ENCODE measurements around the gene ZSCAN18.

The ZSCAN18 gene

DNA sequence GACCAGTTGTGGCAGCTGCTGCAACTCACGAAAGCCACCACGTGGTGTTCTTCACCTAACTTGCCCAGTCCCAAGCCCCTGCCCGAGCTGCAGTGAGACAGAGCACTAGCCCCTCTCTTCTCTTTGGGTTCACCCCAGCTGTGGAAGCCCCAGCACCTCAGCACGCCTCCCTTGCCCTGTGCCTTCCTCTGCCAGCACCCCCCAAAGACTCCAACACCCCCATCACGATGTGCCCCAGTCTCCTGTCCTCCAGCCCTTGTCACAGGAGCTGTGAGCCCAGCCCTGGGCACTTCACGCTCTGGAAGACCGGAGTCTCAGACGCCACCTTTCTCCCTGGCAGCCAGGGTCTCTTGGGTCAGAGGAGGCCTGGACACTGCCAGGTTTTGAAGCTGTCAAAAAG is 41.2 kb downstream of the ZSCAN18 start:
- DNase-seq (ENCODE audit: extremely low spot score) = no peak
- TF ChIP-seq, protein P1, sequence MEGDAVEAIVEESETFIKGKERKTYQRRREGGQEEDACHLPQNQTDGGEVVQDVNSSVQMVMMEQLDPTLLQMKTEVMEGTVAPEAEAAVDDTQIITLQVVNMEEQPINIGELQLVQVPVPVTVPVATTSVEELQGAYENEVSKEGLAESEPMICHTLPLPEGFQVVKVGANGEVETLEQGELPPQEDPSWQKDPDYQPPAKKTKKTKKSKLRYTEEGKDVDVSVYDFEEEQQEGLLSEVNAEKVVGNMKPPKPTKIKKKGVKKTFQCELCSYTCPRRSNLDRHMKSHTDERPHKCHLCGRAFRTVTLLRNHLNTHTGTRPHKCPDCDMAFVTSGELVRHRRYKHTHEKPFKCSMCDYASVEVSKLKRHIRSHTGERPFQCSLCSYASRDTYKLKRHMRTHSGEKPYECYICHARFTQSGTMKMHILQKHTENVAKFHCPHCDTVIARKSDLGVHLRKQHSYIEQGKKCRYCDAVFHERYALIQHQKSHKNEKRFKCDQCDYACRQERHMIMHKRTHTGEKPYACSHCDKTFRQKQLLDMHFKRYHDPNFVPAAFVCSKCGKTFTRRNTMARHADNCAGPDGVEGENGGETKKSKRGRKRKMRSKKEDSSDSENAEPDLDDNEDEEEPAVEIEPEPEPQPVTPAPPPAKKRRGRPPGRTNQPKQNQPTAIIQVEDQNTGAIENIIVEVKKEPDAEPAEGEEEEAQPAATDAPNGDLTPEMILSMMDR (IDR thresholded peaks at IDR 0.05; ENCODE audit: control extremely low read depth, extremely low read depth, low read depth, missing control alignments) = no peak
- POLR2A ChIA-PET = no interaction called here
- CTCF ChIA-PET = no interaction called here

DNA sequence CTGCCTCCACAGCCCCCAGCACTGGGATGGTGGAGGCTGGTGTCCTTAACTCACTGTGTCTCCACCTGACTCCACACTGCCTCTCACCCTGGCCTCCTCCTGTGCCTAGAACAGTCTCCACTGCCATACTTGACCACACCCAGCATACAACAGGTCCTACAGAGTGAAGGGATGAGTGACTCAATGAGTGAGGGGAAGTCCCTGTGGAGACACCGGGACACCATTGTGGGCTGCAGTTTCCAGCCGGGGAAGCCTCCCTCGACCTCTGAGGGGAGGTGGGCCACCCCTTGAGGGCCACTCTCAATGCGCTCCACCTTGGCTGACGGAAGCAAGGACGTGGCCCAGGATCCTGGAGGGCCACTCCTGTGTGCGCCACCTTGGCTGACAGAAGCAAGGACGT is 41.8 kb downstream of the ZSCAN18 start:
- CTCF ChIA-PET = no interaction called here
- TF ChIP-seq, protein P1 (IDR thresholded peaks at IDR 0.05; ENCODE audit: control extremely low read depth, extremely low read depth, low read depth, missing control alignments) = no peak
- POLR2A ChIA-PET = no interaction called here
- DNase-seq (ENCODE audit: extremely low spot score) = no peak

DNA sequence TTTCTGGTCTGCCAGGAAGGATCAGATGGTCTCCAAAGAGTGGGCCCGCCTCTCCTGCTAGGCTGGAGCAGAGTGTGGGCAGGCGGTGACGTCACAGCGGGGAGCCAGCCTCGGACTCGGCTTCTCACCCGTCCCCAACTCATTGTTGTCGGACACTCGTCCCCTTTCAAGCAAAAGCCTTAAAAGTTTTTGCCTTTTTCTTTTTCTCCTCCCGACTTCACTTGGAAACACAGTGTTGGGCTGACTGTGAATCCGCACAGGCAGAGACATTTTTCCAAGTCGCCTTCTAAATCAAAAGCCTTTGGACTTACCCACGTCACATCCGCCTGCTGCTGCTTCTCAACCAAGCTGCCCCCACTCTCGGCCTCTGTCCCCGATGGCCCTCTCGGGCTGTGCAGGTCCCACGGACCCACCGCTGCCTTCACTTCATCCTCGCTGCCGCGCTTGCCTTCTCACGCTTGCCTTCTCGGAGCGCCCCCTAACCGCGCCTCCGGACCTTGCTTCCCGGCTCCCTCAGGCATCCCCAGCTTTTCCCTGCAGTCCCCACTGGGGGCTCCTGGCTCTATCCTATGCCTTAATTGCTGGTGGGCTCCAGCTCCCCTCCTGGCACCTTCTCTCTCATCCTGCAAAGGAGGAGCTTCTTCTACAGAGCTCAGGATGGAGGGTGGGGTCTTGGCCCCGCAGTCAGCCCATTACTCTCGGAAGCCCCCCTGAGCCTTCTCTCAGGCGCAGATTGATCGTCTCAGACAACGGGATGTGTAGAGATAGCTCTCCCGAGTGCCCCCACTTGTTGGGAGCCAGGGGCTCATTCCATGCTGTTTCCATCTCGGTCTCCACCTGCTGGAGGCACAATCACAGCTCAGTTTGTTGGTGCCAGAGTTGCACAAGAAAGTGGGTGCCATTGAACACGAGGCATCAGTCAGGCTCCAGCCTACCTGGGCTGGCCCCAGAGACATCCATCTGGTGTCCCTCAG is 42.8 kb downstream of the ZSCAN18 start:
- CTCF ChIA-PET = no interaction called here
- TF ChIP-seq, protein P1 (IDR thresholded peaks at IDR 0.05; ENCODE audit: control extremely low read depth, extremely low read depth, low read depth, missing control alignments) = no peak
- DNase-seq (ENCODE audit: extremely low spot score) = no peak
- POLR2A ChIA-PET = no interaction called here

DNA sequence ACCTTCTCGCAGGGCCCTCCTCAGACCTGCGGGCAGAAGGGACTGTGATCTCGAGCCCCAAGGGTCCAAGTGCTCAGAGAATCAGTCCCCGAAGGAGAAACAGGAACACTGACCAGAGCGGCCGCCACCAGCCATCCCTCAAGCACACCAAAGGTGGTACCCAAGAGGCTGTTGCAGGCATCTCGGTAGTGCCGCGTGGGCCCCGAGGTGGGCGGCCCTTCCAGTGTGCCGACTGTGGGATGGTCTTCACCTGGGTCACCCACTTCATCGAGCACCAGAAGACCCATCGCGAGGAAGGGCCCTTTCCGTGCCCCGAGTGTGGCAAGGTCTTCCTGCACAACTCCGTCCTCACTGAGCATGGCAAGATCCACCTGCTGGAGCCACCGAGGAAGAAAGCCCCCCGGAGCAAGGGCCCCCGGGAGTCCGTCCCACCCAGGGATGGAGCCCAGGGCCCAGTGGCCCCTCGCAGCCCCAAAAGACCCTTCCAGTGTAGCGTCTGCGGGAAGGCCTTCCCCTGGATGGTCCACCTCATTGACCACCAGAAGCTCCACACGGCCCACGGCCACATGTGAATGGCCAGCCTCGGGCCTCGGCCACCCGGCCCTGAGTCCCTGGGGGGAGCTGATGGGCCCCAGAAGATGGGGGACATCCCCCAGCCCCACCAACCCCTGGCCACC is 44.4 kb downstream of the ZSCAN18 start:
- no peak for DNase-seq (ENCODE audit: extremely low spot score)
- POLR2A ChIA-PET = no interaction called here
- TF ChIP-seq, protein P1 (IDR thresholded peaks at IDR 0.05; ENCODE audit: control extremely low read depth, extremely low read depth, low read depth, missing control alignments) = no peak
- CTCF ChIA-PET = no interaction called here

DNA sequence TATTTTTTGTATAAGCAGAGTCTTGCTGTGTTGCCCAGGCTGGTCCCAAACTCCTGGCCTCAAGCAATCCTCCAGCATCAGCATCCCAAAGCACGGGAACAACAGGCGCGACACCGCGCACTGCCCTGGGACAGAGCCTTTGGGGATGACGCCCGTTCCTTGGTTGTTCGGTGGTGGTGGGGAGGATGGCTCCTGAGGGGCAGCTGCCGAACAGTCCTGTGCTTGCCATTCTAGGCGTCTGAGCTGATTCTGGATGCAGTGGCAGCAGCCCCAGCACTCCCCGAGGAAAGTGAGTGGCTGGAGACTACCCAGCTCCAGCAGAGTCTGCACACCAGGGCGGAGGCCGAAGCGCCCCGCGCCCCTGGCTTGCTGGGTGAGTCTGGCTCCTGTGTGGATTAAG is 45.8 kb downstream of the ZSCAN18 start:
- CTCF ChIA-PET = interaction anchor here (1.3 kb wide), 1 partner anchor 15 kb away, joined by 3 read pairs; no protein-coding TSS in a partner anchor
- no peak for DNase-seq (ENCODE audit: extremely low spot score)
- TF ChIP-seq, protein P1 (IDR thresholded peaks at IDR 0.05; ENCODE audit: control extremely low read depth, extremely low read depth, low read depth, missing control alignments) = no peak
- POLR2A ChIA-PET = no interaction called here

DNA sequence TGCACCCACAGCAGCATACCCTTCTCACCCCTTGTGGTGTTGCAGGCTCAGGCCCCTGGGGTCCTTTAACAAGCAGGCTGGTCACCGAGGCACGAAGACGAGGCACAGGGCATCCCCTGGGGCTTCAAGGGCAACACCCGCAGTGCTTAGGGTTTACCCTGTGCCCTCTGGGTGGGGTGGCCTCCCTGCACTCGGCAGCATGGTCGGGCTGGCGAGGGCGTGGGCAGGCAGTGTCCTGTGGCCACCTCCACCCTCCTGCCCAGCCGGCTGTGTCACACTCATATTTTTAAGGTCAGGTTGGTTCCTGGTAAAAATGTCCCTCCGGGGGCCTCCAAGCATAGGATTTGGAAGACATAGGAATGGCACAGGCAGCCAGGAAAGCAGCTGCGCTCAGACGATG is 50.4 kb downstream of the ZSCAN18 start:
- ChIA-PET POLR2A (no interaction called here), CTCF (no interaction called here)
- no peak for DNase-seq (ENCODE audit: extremely low spot score)
- TF ChIP-seq, protein P1 (IDR thresholded peaks at IDR 0.05; ENCODE audit: control extremely low read depth, extremely low read depth, low read depth, missing control alignments) = no peak
